ENCODE results near the gene SP3. TPM values are rescaled to one million over a fixed set of nuclear protein-coding genes. Genes with fewer than 3 reads are reported as not detected.
A peak's percentile ranks its signal among the peaks of the same experiment; 100 is the strongest.

The SP3 gene
- total and polyA plus RNA-seq, 9 of the 15 experiments (the other 6 are each of a cell fraction or from before 2014, with no cell fraction given): 12.0 to 106 (median 74.9) TPM

- TF ChIP-seq CAMTA2 (CRISPR knock-in tag; conservative IDR thresholded peaks at IDR 0.05): no peak
- peak; percentile 40; the same call in 1 of the 2 replicates for TF ChIP-seq SMARCE1 (IDR thresholded peaks at IDR 0.05)
- peak; percentile 50; the same call in 1 of the 2 replicates for TF ChIP-seq LCOR (CRISPR knock-in tag; IDR thresholded peaks at IDR 0.05)
- no peak for TF ChIP-seq DDX20 (tag; IDR thresholded peaks at IDR 0.05; ENCODE audit: low read depth)
- TF ChIP-seq ARID1B (IDR thresholded peaks at IDR 0.05): peak; percentile 47; the same call in 1 of the 2 replicates
- TF ChIP-seq FOXK2 (conservative IDR thresholded peaks at IDR 0.05 in 1 of 2, IDR thresholded peaks at IDR 0.05 in 1 of 2; ENCODE audit: low read depth in 2 of 2): 0 out of 4 replicates have a peak, but pooled peaks of 1 of the 2 experiments have one; percentile 19
- peak; percentile 90 for TF ChIP-seq FOXJ2 (tag; IDR thresholded peaks at IDR 0.05)
- TF ChIP-seq MNT (conservative IDR thresholded peaks at IDR 0.05): 0 out of 4 replicates have a peak, but pooled peaks of 1 of the 2 experiments have one; percentile 21
- no peak for TF ChIP-seq ZBTB8A (IDR thresholded peaks at IDR 0.05; ENCODE audit: partially characterized antibody)
- no peak for TF ChIP-seq TEAD2 (tag; IDR thresholded peaks at IDR 0.05)
- no peak for TF ChIP-seq ZBTB5 (IDR thresholded peaks at IDR 0.05)
- TF ChIP-seq CC2D1A (IDR thresholded peaks at IDR 0.05): no peak
- 0 out of 2 replicates have a peak, but pooled peaks have one; percentile 43 for TF ChIP-seq RAD51 (IDR thresholded peaks at IDR 0.05; ENCODE audit: borderline replicate concordance, low read depth)
Measured at GRCh38 chr2:173970516-173970924, 5.3 kb upstream of the SP3 start (continued).

Data from K562 (cell line).